Activated T-helper 1 cell treated with anti-CD3 and anti-CD28 coated beads, Interleukin-2, amount 50 U/mL, for 16 hours (primary cell): ENCODE results near the gene HNRNPH3.

Source experiments
- DNase-seq, 2 donors: peaks; one replicate each; pipeline ENCODE4 v3.0.0-alpha.2; 2020; ENCODE audit warnings: low read depth in 1 of 2, low spot score in 1 of 2

HNRNPH3 gene

DNA sequence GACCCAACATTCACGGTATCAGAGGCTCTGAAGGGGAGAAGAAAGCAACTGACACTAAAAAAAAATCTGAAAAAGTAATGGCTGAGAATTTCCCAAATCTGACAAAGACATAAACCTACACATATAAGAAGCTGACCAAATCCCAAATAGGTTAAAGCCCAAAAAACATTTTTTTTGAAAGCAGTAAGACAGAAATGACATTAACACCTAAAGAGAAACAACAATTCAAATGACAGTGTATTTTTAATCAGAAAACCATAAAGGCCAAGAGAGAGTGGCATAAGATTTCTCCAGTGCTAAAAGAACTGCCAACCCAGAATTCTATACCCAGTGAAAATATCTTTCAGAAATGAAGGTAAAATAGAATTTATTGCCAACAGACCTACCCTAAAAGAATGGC, 39.7 kb downstream of the HNRNPH3 start:
- DNase-seq, result no peak

DNA sequence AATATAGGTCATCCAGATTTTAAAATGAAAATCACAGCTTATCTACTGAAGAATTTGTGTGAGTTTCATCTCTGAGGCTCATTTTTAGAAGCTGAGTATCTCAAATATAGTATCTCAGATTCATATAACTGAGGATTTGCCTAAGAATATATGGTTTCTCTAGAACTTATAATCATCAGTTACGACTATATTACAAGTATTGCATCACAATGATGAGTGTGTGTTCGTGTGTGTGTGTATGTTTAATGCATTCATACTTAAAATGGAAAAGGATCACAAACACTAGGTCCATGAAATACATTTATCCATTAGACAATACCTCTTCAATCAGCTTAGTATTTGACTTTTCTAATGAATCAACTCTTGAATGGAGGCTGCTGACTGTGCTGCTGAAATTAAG, 53.9 kb downstream of the HNRNPH3 start:
- no peak for DNase-seq
